HL-60/S4 (cell line): Measurements from ENCODE around the gene CCDC169.

ENCODE experiments used
- in situ Hi-C: fragments of 300-500 bp; cut with MboI; formaldehyde crosslinking; loops from 2 replicates; pipeline ENCODE4 v1.14.3; 2022; ENCODE audit warnings: low sequenced_read_pairs

The CCDC169 gene

DNA sequence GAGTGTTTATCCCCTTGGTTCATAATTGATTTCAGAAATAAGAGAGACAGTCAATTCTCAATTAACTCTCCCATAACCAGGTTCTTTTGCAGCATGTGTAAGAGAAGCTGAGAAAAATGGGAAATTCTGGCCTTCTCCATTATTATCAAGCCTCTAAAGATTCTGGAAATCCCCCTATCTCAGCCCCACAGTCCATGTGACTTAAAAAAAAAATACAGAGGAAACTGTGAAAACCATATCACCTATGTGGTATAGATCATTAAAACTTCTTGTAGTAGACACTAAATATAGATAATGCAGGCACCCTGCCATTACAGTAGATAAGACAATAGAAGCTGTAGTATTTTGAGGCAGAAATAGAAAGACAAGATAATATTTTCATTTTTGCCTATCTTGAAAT lies 48.9 kb downstream of the CCDC169 start:
- in situ Hi-C loops = loop anchor here (25.0 kb wide), 1 partner anchor 89 kb away; the partner anchor contains the start of gene SPART

GRCh38 chr13:36244990-36245389 lies 52.6 kb downstream of the CCDC169 start:
- in situ Hi-C loops = loop anchor here (25.0 kb wide), 1 partner anchor 92 kb away; the partner anchor contains the start of gene SPART

GRCh38 chr13:36244073-36244472 lies 53.5 kb downstream of the CCDC169 start:
- in situ Hi-C loops = loop anchor here (25.0 kb wide), 1 partner anchor 93 kb away; the partner anchor contains the start of gene SPART

- in situ Hi-C loops = loop anchor here (25.0 kb wide), 1 partner anchor 95 kb away; the partner anchor contains the start of gene SPART
Observed at GRCh38 chr13:36242761-36243160, 54.9 kb downstream of the CCDC169 start.

DNA sequence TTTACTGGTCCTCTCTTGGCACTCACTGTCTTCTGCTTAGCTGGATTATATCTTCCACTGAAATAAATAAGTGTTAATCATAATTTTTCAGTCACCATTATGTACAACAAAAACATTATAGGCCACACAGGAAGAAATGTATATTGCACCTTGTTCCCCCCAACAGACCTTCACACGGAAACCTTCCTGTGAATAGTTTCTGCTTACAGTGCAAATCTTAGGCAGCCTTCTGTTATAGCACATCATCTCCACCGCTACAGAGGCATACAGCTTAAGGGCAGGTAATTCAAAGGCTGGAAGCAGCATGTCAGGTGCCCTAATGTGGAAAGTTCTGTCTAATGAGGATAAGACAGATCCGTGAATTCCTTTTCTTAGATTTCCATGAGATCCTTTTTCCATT lies 66.4 kb downstream of the CCDC169 start:
- in situ Hi-C loops = loop anchor here (25.0 kb wide), 1 partner anchor 106 kb away; the partner anchor contains the start of gene SPART

DNA sequence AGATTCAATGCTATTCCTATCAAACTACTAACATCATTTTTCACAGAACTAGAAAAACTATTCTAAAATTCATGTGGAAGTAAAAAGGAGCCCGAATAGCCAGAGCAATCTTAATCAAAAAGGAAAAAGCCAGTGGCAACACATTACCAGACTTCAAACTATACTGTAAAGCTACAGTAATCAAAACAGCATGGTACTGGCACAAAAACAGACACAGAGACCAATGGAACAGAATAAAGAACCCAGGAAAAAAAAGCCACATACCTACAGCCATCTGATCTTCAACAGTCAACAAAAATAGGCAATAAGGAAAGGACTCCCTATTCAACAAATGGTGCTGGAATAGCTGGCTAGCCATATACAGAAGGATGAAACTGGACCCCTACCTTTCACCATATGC lies 72.9 kb downstream of the CCDC169 start:
- in situ Hi-C loops = loop anchor here (25.0 kb wide), 1 partner anchor 113 kb away; the partner anchor contains the start of gene SPART

DNA sequence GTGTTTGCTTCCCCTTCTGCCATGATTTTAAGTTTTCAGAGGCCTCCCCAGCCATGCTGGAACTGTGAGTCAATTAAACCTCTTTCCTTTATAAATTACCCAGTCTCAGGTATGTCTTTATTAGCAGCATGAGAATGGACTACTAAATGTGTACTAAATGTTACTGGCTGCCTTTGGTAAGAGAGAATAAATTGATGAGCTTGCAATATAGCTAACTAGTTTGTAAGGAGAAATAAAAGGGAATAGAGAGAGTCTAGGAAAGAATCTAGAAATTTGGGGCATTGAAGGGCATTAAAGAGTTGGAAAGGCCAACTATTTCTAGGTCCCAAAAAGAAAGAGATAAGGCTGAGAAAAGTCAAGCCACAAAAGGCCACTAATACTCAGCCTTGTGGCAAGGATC lies 77.7 kb downstream of the CCDC169 start:
- in situ Hi-C loops = no loop called here

DNA sequence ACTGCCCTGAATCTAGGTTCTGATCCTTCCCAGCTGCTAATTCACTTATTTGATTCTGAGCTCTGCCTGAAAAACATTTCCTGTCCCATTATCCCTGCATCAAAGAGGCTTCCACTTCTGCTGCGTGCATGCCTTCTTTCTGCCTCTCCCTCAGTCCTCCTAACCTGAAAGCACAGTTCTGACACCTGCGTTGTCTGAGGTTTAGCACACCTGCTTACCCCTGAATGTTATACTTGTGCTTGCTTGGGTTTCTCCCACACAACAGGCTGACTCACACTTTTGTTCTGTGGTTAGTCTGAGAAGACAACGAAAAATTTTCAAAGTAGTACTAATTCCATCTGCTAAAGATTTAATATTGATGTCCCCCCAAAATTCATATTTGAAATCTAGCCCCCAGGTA lies 80.2 kb downstream of the CCDC169 start:
- in situ Hi-C loops = no loop called here

- in situ Hi-C loops = no loop called here
Observed at GRCh38 chr13:36214163-36214921, 83.3 kb downstream of the CCDC169 start, which contains the start of gene SOHLH2. Gene SOHLH2, minus strand, starts transcription at chr13:36214556. Its CDS starts 30 bp downstream, at chr13:36214526.

- in situ Hi-C loops = no loop called here
Observed at GRCh38 chr13:36212789-36213188, 84.8 kb downstream of the CCDC169 start.

- in situ Hi-C loops = no loop called here
Observed at GRCh38 chr13:36211567-36211966, 86.0 kb downstream of the CCDC169 start.

DNA sequence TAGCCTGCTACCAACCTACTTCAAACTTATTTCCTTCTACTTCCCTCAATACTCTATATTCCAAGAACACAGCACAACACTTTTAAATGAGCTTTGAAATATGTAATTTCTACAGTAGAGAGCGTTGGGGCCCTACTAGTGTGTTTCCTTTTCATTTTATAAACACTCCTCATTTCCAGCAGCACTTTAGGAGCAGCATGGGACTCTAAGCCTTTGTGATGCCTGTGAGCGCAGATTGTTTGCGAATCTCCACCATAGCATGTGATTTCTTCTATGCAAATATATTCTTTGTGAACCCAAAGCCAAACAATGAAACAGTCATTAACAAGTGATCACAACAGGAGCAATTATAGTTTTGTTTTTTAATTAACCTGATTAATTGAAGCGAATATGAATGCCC lies 86.9 kb downstream of the CCDC169 start:
- in situ Hi-C loops = no loop called here

GRCh38 chr13:36207672-36208071 lies 89.9 kb downstream of the CCDC169 start:
- in situ Hi-C loops = no loop called here

GRCh38 chr13:36193151-36193855 lies 104.3 kb downstream of the CCDC169 start:
- in situ Hi-C loops = no loop called here

GRCh38 chr13:36192166-36192565 lies 105.4 kb downstream of the CCDC169 start:
- in situ Hi-C loops = no loop called here

DNA sequence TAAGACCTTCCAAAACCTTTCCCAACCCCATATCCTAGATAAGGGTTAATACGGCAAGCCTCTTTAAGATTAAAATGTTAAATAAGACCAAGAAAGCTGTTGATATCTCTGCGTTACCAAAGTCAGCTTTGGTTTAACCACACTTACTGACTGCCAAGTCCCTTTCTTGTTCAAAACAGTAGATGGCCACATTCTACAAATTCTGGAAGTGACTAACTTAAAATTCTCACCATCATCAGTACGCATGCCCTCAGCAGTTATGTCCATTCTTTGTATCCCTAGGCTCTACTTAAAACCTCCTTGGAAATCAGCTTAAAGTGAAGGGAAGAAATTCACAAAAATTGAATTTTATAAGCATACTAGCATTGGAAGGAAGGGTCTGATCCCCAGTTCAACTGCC lies 106.8 kb downstream of the CCDC169 start:
- in situ Hi-C loops = no loop called here

DNA sequence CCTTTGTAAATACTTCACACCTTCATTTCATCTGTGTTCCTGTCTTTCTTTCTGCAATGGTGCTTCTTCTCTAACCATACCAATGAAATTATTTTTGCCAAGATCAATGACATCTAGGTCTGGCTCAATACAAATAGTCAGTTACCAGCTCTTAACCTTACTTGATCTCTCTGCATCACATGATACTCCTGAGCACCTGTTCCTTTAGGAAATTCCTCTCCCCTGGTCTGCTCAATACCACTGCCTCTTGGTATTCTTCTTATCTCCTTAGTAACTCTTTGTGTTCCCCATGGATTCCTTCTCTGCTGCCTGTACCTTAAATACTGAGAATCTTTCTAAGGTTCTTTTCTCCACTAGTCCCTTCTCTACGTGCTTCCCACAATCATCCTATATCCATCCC lies 109.2 kb downstream of the CCDC169 start:
- in situ Hi-C loops = no loop called here

DNA sequence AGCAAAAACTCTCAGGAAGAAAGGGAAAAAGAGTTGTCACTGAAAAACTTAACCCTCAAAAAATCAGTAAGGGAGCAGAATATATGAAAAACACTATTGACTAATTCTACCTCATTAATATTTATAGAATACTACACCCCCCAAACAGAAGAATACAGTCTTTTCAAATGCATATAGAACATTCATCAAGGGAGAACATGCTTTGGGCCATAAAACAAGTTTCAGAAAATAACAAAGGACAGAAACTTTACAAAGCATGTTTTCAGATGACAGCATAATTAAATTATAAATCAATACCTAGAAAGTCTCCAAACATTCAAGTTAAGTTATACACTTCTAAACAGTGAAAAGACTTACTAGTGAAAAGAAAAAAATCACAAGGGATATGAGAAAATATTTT lies 113.7 kb downstream of the CCDC169 start:
- in situ Hi-C loops = no loop called here
